Panc1 (cell line): ENCODE data around the gene RGS4. TPM values are rescaled to one million over a fixed set of nuclear protein-coding genes. Genes with fewer than 3 reads are reported as not detected.

Experiments used
- ATAC-seq: fragments of 200-7000 bp; cut with Tn5 transposase; 2 replicates; pipeline ENCODE4 v1.9.1; 2020; ENCODE audit warnings: mild to moderate bottlenecking, moderate library complexity
- BruUV-seq: library from RNA; stranded (reverse); fragments of 400-500 nt; replicated peaks from 2 replicates; lab custom pipeline; 2021; lab: Mats Ljungman, UMichigan
- CTCF ChIA-PET: fragments of 300-600 bp; sonication (Branson Sonifier 250); formaldehyde crosslinking; loops from one replicate; lab custom pipeline; 2022; ENCODE audit warnings: antibody characterized with exemption; lab: Charles Lee
- POLR2A ChIA-PET: fragments of 300-600 bp; sonication (Branson Sonifier 250); formaldehyde crosslinking; loops from one replicate; lab custom pipeline; 2022; ENCODE audit warnings: antibody characterized with exemption; lab: Charles Lee
- DNase-seq: peaks from one replicate; pipeline ENCODE4 v3.0.0-alpha.2; 2010; ENCODE audit warnings: low read depth, low spot score
- H3K27ac ChIP-seq: 2 replicates; pipeline ENCODE4 v1.5.1; 2011; ENCODE audit warnings: mild to moderate bottlenecking, low read length, inconsistent platforms
- H3K27me3 ChIP-seq: fragments of 200-500 bp; sonication (Bioruptor generic); 2 replicates; pipeline ENCODE4 v1.6.0; 2014; ENCODE audit warnings: low read length, inconsistent platforms; ENCODE audit not compliant: control insufficient read depth, insufficient read depth
- H3K36me3 ChIP-seq: fragments of 200-500 bp; sonication (Bioruptor generic); 2 replicates; pipeline ENCODE4 v1.5.1; 2014; ENCODE audit warnings: inconsistent platforms, mild to moderate bottlenecking, low read length, moderate library complexity; ENCODE audit not compliant: control insufficient read depth, insufficient read depth
- H3K4me1 ChIP-seq: 2 replicates; pipeline ENCODE4 v1.5.1; 2011; ENCODE audit warnings: inconsistent platforms, mild to moderate bottlenecking, low read length, moderate library complexity; ENCODE audit not compliant: control insufficient read depth, insufficient read depth
- H3K4me3 ChIP-seq, 2 experiments: 2 replicates each; pipeline ENCODE4 v1.5.1; 2011 to 2012; ENCODE audit warnings: low read depth in 2 of 2, low read length in 2 of 2, mild to moderate bottlenecking in 2 of 2, inconsistent platforms in 1 of 2, moderate library complexity in 1 of 2
- H3K9me3 ChIP-seq: fragments of 200-500 bp; sonication (Bioruptor generic); 2 replicates; pipeline ENCODE4 v1.5.1; 2014; ENCODE audit warnings: low read depth, mild to moderate bottlenecking, inconsistent platforms, low read length, moderate library complexity; ENCODE audit not compliant: control insufficient read depth, insufficient read depth
- CTCF ChIP-seq: fragments of 450-650 bp; IDR thresholded peaks from 2 replicates; pipeline ENCODE4 v1.5.1; 2017; ENCODE audit warnings: mild to moderate bottlenecking
- POLR2AphosphoS5 ChIP-seq: IDR thresholded peaks from 2 replicates; pipeline ENCODE4 v1.6.1; 2012; ENCODE audit warnings: mild to moderate bottlenecking, low read depth, low read length, moderate library complexity
- REST ChIP-seq, 2 experiments: IDR thresholded peaks; 2 replicates each; pipeline ENCODE4 v1.6.1; 2011 to 2012; ENCODE audit warnings: low read depth in 2 of 2, control low read depth in 1 of 2, low read length in 1 of 2, mild to moderate bottlenecking in 1 of 2, moderate library complexity in 1 of 2; ENCODE audit not compliant: insufficient read depth in 1 of 2
- SIN3A ChIP-seq: IDR thresholded peaks from 2 replicates; pipeline ENCODE4 v1.6.1; 2012; ENCODE audit warnings: low read depth, mild to moderate bottlenecking, low read length, moderate library complexity, borderline replicate concordance; ENCODE audit not compliant: insufficient read depth
- TCF7L2 ChIP-seq: IDR thresholded peaks from 2 replicates; pipeline ENCODE4 v1.6.1; 2011; ENCODE audit warnings: mild to moderate bottlenecking, low read depth, low read length, inconsistent platforms
- in situ Hi-C: cut with HindIII; loops from 2 replicates; pipeline ENCODE4 v1.10.0; 2016; ENCODE audit warnings: low sequenced_read_pairs, low pct_unique_long_range_greater_than_20kb
- intact Hi-C: fragments of 100-400 bp; cut with micrococcal nuclease; formaldehyde crosslinking; loops from one replicate; pipeline ENCODE4 v1.10.0; 2022; ENCODE audit not compliant: unreplicated experiment
- total RNA-seq: library from RNA; stranded (reverse); gene quantifications from one replicate; pipeline ENCODE4 v1.2.1, GENCODE V29; 2021; ENCODE audit not compliant: unreplicated experiment

The RGS4 gene
- total RNA-seq, 1 experiment from 2014 or later, result 0.26 TPM

- Histone ChIP-seq H3K27ac (no peak overlapping the region), H3K9me3 (no peaks in the 10 kb centered on the region), H3K27me3 (no peaks in the 10 kb centered on the region; the same call in 1 of the 2 replicates), H3K4me1 (no peaks in the 10 kb centered on the region), H3K4me3 (no peak overlapping the region), H3K36me3 (no peaks in the 10 kb centered on the region)
- ChIA-PET CTCF (no interaction called here), POLR2A (no interaction called here)
- TF ChIP-seq CTCF (no peak), TCF7L2 (no peak), REST (IDR thresholded peaks at IDR 0.05; ENCODE audit: insufficient read depth in 1 of 2, low read depth in 2 of 2, low read length in 1 of 2) (no peak)
- ATAC-seq (no peak), DNase-seq (no peak)
- in situ Hi-C loops, result no loop called here
- intact Hi-C loops, result no loop called here
- BruUV-seq, result no TSS peak
Measured at GRCh38 chr1:163063143-163063542, 6.0 kb upstream of the RGS4 start.

GRCh38 chr1:163063610-163064009, 5.6 kb upstream of the RGS4 start:
- H3K9me3 ChIP-seq, result no peaks in the 10 kb centered on the region
- no peaks in the 10 kb centered on the region for H3K4me1 ChIP-seq
- DNase-seq (no peak), ATAC-seq (no peak)
- BruUV-seq, result no TSS peak
- H3K4me3 ChIP-seq, result no peak overlapping the region
- TF ChIP-seq POLR2AphosphoS5 (no peak), TCF7L2 (no peak), SIN3A (no peak), REST (IDR thresholded peaks at IDR 0.05; ENCODE audit: insufficient read depth in 1 of 2, low read depth in 2 of 2, low read length in 1 of 2) (no peak), CTCF (no peak)
- POLR2A ChIA-PET, result no interaction called here
- intact Hi-C loops (no loop called here), in situ Hi-C loops (no loop called here)
- H3K27ac ChIP-seq, result no peak overlapping the region
- no peaks in the 10 kb centered on the region; the same call in 1 of the 2 replicates for H3K27me3 ChIP-seq
- CTCF ChIA-PET, result no interaction called here
- H3K36me3 ChIP-seq, result no peaks in the 10 kb centered on the region
